Measurements from ENCODE around the gene CPED1. TPM values are rescaled to one million over a fixed set of nuclear protein-coding genes. Genes with fewer than 3 reads are reported as not detected.

CPED1 gene
- total RNA-seq, 1 donor from 2014 or later, result 3.9 TPM

- Mint-ChIP-seq H3K27ac (ENCODE audit: unreplicated experiment) (no peak overlapping the region), H3K4me1 (ENCODE audit: unreplicated experiment) (peaks cover 12% of the 10 kb centered on the region), H3K27me3 (ENCODE audit: unreplicated experiment) (no peaks in the 10 kb centered on the region), H3K9me3 (ENCODE audit: unreplicated experiment) (peaks cover 5% of the 10 kb centered on the region), H3K4me3 (ENCODE audit: unreplicated experiment) (no peak overlapping the region), H3K36me3 (ENCODE audit: unreplicated experiment) (no peaks in the 10 kb centered on the region)
- no peak for TF ChIP-seq CTCF (IDR thresholded peaks at IDR 0.05)
- no peak for DNase-seq (ENCODE audit: extremely low spot score, unreplicated experiment)
These were observed 181.0 kb downstream of the CPED1 start for GRCh38 chr7:121169469-121169868.

GRCh38 chr7:121172484-121172883 is 184.0 kb downstream of the CPED1 start:
- Mint-ChIP-seq H3K4me1 (ENCODE audit: unreplicated experiment) (no peaks in the 10 kb centered on the region), H3K27ac (ENCODE audit: unreplicated experiment) (no peak overlapping the region), H3K4me3 (ENCODE audit: unreplicated experiment) (no peak overlapping the region), H3K36me3 (ENCODE audit: unreplicated experiment) (no peaks in the 10 kb centered on the region), H3K27me3 (ENCODE audit: unreplicated experiment) (no peaks in the 10 kb centered on the region), H3K9me3 (ENCODE audit: unreplicated experiment) (peaks cover 5% of the 10 kb centered on the region)
- no peak for TF ChIP-seq CTCF (IDR thresholded peaks at IDR 0.05)
- DNase-seq (ENCODE audit: extremely low spot score, unreplicated experiment), result no peak

GRCh38 chr7:121175826-121176225 is 187.3 kb downstream of the CPED1 start:
- no peaks in the 10 kb centered on the region for H3K36me3 Mint-ChIP-seq (ENCODE audit: unreplicated experiment)
- no peaks in the 10 kb centered on the region for H3K4me1 Mint-ChIP-seq (ENCODE audit: unreplicated experiment)
- DNase-seq (ENCODE audit: extremely low spot score, unreplicated experiment), result no peak
- no peaks in the 10 kb centered on the region for H3K27me3 Mint-ChIP-seq (ENCODE audit: unreplicated experiment)
- no peak for TF ChIP-seq CTCF (IDR thresholded peaks at IDR 0.05)
- H3K9me3 Mint-ChIP-seq (ENCODE audit: unreplicated experiment), result peaks cover 5% of the 10 kb centered on the region
- no peak overlapping the region for H3K4me3 Mint-ChIP-seq (ENCODE audit: unreplicated experiment)
- H3K27ac Mint-ChIP-seq (ENCODE audit: unreplicated experiment), result no peak overlapping the region

GRCh38 chr7:121178452-121178851 is 189.9 kb downstream of the CPED1 start:
- peaks cover 7% of the 10 kb centered on the region for H3K4me1 Mint-ChIP-seq (ENCODE audit: unreplicated experiment)
- no peaks in the 10 kb centered on the region for H3K27me3 Mint-ChIP-seq (ENCODE audit: unreplicated experiment)
- TF ChIP-seq CTCF (IDR thresholded peaks at IDR 0.05), result no peak
- no peak for DNase-seq (ENCODE audit: extremely low spot score, unreplicated experiment)
- H3K9me3 Mint-ChIP-seq (ENCODE audit: unreplicated experiment), result peaks cover 5% of the 10 kb centered on the region
- H3K36me3 Mint-ChIP-seq (ENCODE audit: unreplicated experiment), result no peaks in the 10 kb centered on the region
- H3K4me3 Mint-ChIP-seq (ENCODE audit: unreplicated experiment), result no peak overlapping the region
- no peak overlapping the region for H3K27ac Mint-ChIP-seq (ENCODE audit: unreplicated experiment)

GRCh38 chr7:121178869-121179497 is 190.5 kb downstream of the CPED1 start:
- H3K4me1 Mint-ChIP-seq (ENCODE audit: unreplicated experiment), result peaks cover 7% of the 10 kb centered on the region
- no peaks in the 10 kb centered on the region for H3K27me3 Mint-ChIP-seq (ENCODE audit: unreplicated experiment)
- H3K4me3 Mint-ChIP-seq (ENCODE audit: unreplicated experiment), result no peak overlapping the region
- peaks cover 4% of the 10 kb centered on the region for H3K9me3 Mint-ChIP-seq (ENCODE audit: unreplicated experiment)
- no peaks in the 10 kb centered on the region for H3K36me3 Mint-ChIP-seq (ENCODE audit: unreplicated experiment)
- no peak overlapping the region for H3K27ac Mint-ChIP-seq (ENCODE audit: unreplicated experiment)
- TF ChIP-seq CTCF (IDR thresholded peaks at IDR 0.05), result no peak
- no peak for DNase-seq (ENCODE audit: extremely low spot score, unreplicated experiment)

Measured in osteocyte (in vitro differentiated cells).